Measurements from ENCODE around the gene PEPD.

DNA sequence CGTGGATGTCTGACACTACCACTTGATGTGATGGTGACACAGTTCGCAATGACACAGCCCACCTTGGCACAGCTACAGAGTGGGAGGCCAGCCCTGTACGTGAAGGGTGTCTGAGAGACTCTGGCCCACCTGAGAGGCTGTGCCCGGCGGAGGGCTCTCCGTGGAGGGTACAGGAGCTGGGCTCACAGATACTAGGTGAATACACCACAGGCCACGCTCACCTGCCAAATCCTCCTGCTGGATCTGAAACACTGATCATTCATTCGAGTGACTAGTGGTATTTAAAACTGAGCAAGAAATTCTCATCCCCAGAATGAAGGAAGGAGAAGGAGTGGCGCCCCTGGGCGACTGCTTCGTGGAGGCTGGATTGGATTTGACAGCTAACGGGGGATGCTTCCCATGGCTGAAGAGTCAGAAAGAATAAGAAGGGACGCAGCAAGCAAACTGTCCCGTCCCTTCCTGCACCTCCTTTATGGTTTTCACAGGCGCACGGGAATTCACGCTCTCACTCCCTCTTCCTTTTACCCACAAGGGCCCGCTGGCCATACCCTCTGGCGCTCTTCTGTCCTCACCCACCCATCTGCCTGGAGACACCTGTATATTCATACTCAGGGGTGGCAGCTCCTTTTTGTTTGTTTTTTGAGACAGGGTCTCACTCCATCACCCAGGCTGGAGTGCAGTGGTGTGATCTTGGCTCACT is 123.1 kb downstream of the PEPD start:
- no peak for TF ChIP-seq POLR2A (IDR thresholded peaks at IDR 0.05)
- TF ChIP-seq, protein P1, sequence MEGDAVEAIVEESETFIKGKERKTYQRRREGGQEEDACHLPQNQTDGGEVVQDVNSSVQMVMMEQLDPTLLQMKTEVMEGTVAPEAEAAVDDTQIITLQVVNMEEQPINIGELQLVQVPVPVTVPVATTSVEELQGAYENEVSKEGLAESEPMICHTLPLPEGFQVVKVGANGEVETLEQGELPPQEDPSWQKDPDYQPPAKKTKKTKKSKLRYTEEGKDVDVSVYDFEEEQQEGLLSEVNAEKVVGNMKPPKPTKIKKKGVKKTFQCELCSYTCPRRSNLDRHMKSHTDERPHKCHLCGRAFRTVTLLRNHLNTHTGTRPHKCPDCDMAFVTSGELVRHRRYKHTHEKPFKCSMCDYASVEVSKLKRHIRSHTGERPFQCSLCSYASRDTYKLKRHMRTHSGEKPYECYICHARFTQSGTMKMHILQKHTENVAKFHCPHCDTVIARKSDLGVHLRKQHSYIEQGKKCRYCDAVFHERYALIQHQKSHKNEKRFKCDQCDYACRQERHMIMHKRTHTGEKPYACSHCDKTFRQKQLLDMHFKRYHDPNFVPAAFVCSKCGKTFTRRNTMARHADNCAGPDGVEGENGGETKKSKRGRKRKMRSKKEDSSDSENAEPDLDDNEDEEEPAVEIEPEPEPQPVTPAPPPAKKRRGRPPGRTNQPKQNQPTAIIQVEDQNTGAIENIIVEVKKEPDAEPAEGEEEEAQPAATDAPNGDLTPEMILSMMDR (IDR thresholded peaks at IDR 0.05) = no peak
- TF ChIP-seq EP300 (IDR thresholded peaks at IDR 0.05) = no peak

Measured in tibial nerve (tissue), 4 donors.